SK-N-SH (cell line): ENCODE measurements around the gene FLT1. TPM values are rescaled to one million over a fixed set of nuclear protein-coding genes. Genes with fewer than 3 reads are reported as not detected.

ENCODE experiments used
- CTCF ChIA-PET: fragments of 300-600, 350-600 bp; formaldehyde crosslinking; extraction: SDS; loops from one replicate; lab custom pipeline; 2021; lab: Yijun Ruan, JAX
- POLR2A ChIA-PET: fragments of 350-600 bp; sonication (Branson Sonifier 250); formaldehyde crosslinking; extraction: SDS; loops from one replicate; lab custom pipeline; 2020; ENCODE audit warnings: antibody characterized with exemption, inconsistent platforms; lab: Yijun Ruan, JAX
- DNase-seq: peaks from one replicate; pipeline ENCODE4 v3.0.0; 2012
- H2AFZ ChIP-seq: fragments of 200-600 bp; sonication (generic); 2 replicates; pipeline ENCODE4 v1.8.1; 2016; ENCODE audit warnings: antibody characterized with exemption, mild to moderate bottlenecking, low read depth
- H3F3A ChIP-seq: fragments of 200-600 bp; sonication (generic); replicated peaks from 2 replicates; pipeline ENCODE3; 2016; ENCODE audit warnings: antibody characterized with exemption, mild to moderate bottlenecking; ENCODE audit not compliant: insufficient read depth
- H3K27ac ChIP-seq, 2 experiments: fragments of 200-500 bp in 1 of 2; fragments of 200-600 bp in 1 of 2; sonication (Bioruptor generic) in 1 of 2; sonication (generic), shearing (Covaris generic) in 1 of 2; 2 replicates each; pipeline versions ENCODE4 v1.5.1 to v1.6.1; 2014 to 2016; ENCODE audit warnings: low read depth in 2 of 2, inconsistent platforms in 1 of 2, low read length in 1 of 2, mild to moderate bottlenecking in 1 of 2, mixed read lengths in 1 of 2
- H3K27me3 ChIP-seq: fragments of 200-600 bp; sonication (generic), shearing (Covaris generic); 2 replicates; pipeline ENCODE4 v1.6.1; 2016; ENCODE audit warnings: mixed run types; ENCODE audit not compliant: insufficient read depth
- H3K36me3 ChIP-seq, 2 experiments: fragments of 200-500 bp in 1 of 2; fragments of 200-600 bp in 1 of 2; sonication (Bioruptor generic) in 1 of 2; sonication (generic) in 1 of 2; replicated peaks in 1 of 2; 2 replicates each; pipeline versions ENCODE3 to v1.5.1; 2014 to 2016; ENCODE audit warnings: low read length in 1 of 2, mild to moderate bottlenecking in 1 of 2; ENCODE audit not compliant: insufficient read depth in 2 of 2, control insufficient read depth in 1 of 2
- H3K4me1 ChIP-seq, 2 experiments: fragments of 200-500 bp in 1 of 2; fragments of 200-600 bp in 1 of 2; sonication (Bioruptor generic) in 1 of 2; sonication (generic), shearing (Covaris generic) in 1 of 2; 2 replicates each; pipeline versions ENCODE4 v1.5.1 to v1.6.1; 2014 to 2016; ENCODE audit warnings: low read depth in 1 of 2, low read length in 1 of 2, mixed run types in 1 of 2; ENCODE audit not compliant: insufficient read depth in 2 of 2, control insufficient read depth in 1 of 2
- H3K4me2 ChIP-seq: fragments of 200-600 bp; sonication (generic), shearing (Covaris generic); 2 replicates; pipeline ENCODE4 v1.6.1; 2017; ENCODE audit warnings: mixed run types
- H3K4me3 ChIP-seq, 2 experiments: fragments of 200-500 bp in 1 of 2; fragments of 200-600 bp in 1 of 2; sonication (Bioruptor generic) in 1 of 2; sonication (generic), shearing (Covaris generic) in 1 of 2; 2 replicates each; pipeline versions ENCODE4 v1.5.1 to v1.8.1; 2014 to 2016; ENCODE audit warnings: low read depth in 2 of 2, inconsistent platforms in 1 of 2, low read length in 1 of 2, mild to moderate bottlenecking in 1 of 2, mixed read lengths in 1 of 2, moderate library complexity in 1 of 2
- H3K79me2 ChIP-seq: fragments of 200-600 bp; sonication (generic); 2 replicates; pipeline ENCODE4 v1.8.1; 2017; ENCODE audit warnings: mild to moderate bottlenecking; ENCODE audit not compliant: insufficient read depth
- H3K9ac ChIP-seq: fragments of 200-600 bp; sonication (generic); 2 replicates; pipeline ENCODE4 v1.6.1; 2017; ENCODE audit warnings: mixed run types
- H3K9me2 ChIP-seq: fragments of 200-600 bp; sonication (generic); 2 replicates; pipeline ENCODE4 v1.6.1; 2017; ENCODE audit warnings: mixed run types
- H3K9me3 ChIP-seq: fragments of 200-600 bp; sonication (generic); 2 replicates; pipeline ENCODE4 v1.6.1; 2017; ENCODE audit warnings: mixed run types, mild to moderate bottlenecking, moderate library complexity
- H4K20me1 ChIP-seq: fragments of 200-600 bp; sonication (generic); 2 replicates; pipeline ENCODE4 v1.6.1; 2017; ENCODE audit warnings: mild to moderate bottlenecking, mixed run types; ENCODE audit not compliant: insufficient read depth
- CHD2 ChIP-seq: fragments of 150-350 bp; IDR thresholded peaks from 2 replicates; pipeline ENCODE4 v1.6.1; 2018; ENCODE audit warnings: low read length; ENCODE audit not compliant: partially characterized antibody
- ELF1 ChIP-seq: IDR thresholded peaks from 2 replicates; pipeline ENCODE4 v1.4.0; 2012
- EZH2phosphoT487 ChIP-seq: fragments of 200-600 bp; sonication (generic); IDR thresholded peaks from 2 replicates; pipeline ENCODE4 v1.6.1; 2017; ENCODE audit warnings: low read depth, mixed run types, mild to moderate bottlenecking, antibody characterized with exemption, moderate library complexity, borderline replicate concordance
- FOSL2 ChIP-seq: IDR thresholded peaks from 2 replicates; pipeline ENCODE4 v1.4.0; 2012; ENCODE audit warnings: low read depth, mild to moderate bottlenecking, moderate library complexity, borderline replicate concordance
- FOXM1 ChIP-seq: IDR thresholded peaks from 2 replicates; pipeline ENCODE4 v1.4.0; 2012; ENCODE audit warnings: low read depth, mild to moderate bottlenecking
- MXI1 ChIP-seq: IDR thresholded peaks from 2 replicates; pipeline ENCODE4 v1.6.1; 2012; ENCODE audit warnings: mild to moderate bottlenecking, low read depth, low read length, improper control_type of control experiment
- NFIC ChIP-seq: IDR thresholded peaks from 2 replicates; pipeline ENCODE4 v1.4.0; 2012; ENCODE audit warnings: borderline replicate concordance
- NRF1 ChIP-seq: IDR thresholded peaks from 2 replicates; pipeline ENCODE4 v1.6.1; 2012; ENCODE audit warnings: low read depth, mild to moderate bottlenecking, low read length
- RAD21 ChIP-seq: IDR thresholded peaks from 2 replicates; pipeline ENCODE4 v1.6.1; 2012; ENCODE audit warnings: mild to moderate bottlenecking, low read length
- RXRA ChIP-seq: IDR thresholded peaks from 2 replicates; pipeline ENCODE4 v1.4.0; 2012; ENCODE audit warnings: low read depth, mild to moderate bottlenecking, borderline replicate concordance
- TCF12 ChIP-seq: IDR thresholded peaks from 2 replicates; pipeline ENCODE4 v1.4.0; 2012
- YY1 ChIP-seq: IDR thresholded peaks from 2 replicates; pipeline ENCODE4 v1.4.0; 2012; ENCODE audit warnings: low read depth, mild to moderate bottlenecking
- ZBTB33 ChIP-seq: IDR thresholded peaks from 2 replicates; pipeline ENCODE4 v1.4.0; 2012; ENCODE audit warnings: low read depth, borderline replicate concordance
- whole genome bisulfite sequencing: methylation state at CpG from one replicate; pipeline ENCODE4 v1.1.6; 2017; ENCODE audit warnings: low lambda C conversion rate; 5-methylcytosine and 5-hydroxymethylcytosine counted together
- polyA plus RNA-seq, 3 experiments: library from polyadenylated mRNA; depleted of rRNA; stranded (reverse); fragments of >200 nt; gene quantifications; 2 replicates each; pipeline ENCODE4 v1.2.3, GENCODE V29; 2012
- TF ChIP-seq, protein P1 (sequence below): fragments of 200-600 bp; sonication (generic); IDR thresholded peaks from 2 replicates; pipeline ENCODE4 v1.6.1; 2017; ENCODE audit warnings: antibody characterized with exemption, mild to moderate bottlenecking, moderate library complexity
- TF ChIP-seq, protein P2 (sequence below): fragments of 150-350 bp; IDR thresholded peaks from 2 replicates; pipeline ENCODE4 v1.6.1; 2016; ENCODE audit warnings: mild to moderate bottlenecking, low read depth, low read length
- TF ChIP-seq, protein P3 (sequence below): fragments of 150-350 bp; IDR thresholded peaks from 2 replicates; pipeline ENCODE4 v1.6.1; 2017; ENCODE audit warnings: antibody characterized with exemption, low read length, low read depth, borderline replicate concordance
- TF ChIP-seq, protein P4 (sequence below): IDR thresholded peaks from 2 replicates; pipeline ENCODE4 v1.4.0; 2012; ENCODE audit warnings: low read depth

The FLT1 gene
- polyA plus RNA-seq, 1 of the 3 experiments (the other 2 are of a cell fraction): 0.20 TPM

DNA sequence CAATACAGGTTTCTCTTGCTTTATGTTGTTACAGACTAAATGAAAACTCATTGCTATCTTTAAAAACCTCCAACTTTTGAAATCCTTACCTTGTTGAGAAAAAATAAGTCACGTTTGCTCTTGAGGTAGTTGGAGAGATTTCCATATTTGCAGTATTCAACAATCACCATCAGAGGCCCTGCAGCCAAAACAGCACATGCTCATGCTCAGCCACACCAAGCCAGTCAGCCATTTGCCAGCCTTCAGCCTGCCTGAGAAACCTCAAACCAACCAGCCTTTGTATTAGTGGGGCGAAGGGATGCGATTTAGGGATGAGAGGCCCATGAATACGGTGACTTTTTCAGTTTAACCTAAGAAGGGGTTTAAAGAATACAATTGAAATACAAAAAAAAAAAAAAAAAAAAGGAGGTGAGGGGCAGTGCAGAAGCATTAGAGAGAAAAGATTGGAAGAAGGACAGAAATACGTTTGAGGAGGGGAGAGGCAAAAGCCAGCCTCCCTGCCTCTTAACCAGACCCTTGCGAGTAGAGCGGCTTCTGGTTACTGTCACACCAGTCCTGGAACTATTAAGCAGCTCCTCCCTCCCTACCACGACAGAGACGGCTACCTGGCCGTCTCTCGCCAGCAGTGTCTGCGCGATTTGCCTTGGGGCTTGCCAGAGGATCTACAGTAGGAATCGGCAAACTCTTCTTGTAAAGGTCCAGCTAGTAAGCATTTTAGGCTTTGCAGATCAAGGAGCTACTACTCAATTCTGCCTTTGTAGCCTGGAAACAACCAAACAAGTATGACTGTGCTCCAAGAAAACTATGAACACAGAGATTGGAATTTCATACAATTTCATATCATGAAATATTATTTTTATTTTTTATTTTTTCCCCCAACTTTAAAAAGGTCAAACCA lies 167.3 kb downstream of the FLT1 start:
- Histone ChIP-seq H3K4me3 (no peak overlapping the region), H3K4me2 (no peak overlapping the region), H3K27me3 (no peaks in the 10 kb centered on the region), H3K36me3 (no peaks in the 10 kb centered on the region), H3K4me1 (peaks cover 2 to 3% of the 10 kb centered on the region in 2 experiments; a peak in 2 of 4 replicates), H3K9ac (no peak overlapping the region), H2AFZ (no peak overlapping the region), H3F3A (no peaks in the 10 kb centered on the region), H3K9me2 (no peaks in the 10 kb centered on the region), H3K9me3 (no peaks in the 10 kb centered on the region), H3K79me2 (no peaks in the 10 kb centered on the region), H3K27ac (no peak overlapping the region), H4K20me1 (no peaks in the 10 kb centered on the region)
- no peak for DNase-seq
- ChIA-PET CTCF (interaction anchor here (1.2 kb wide), 1 partner anchor 81 kb away, joined by 3 read pairs; no protein-coding TSS in a partner anchor), POLR2A (no interaction called here)
- WGBS: 88% methylated on average over 14 of the region's 14 CpGs
- no peak for TF ChIP-seq NRF1
- no peak for TF ChIP-seq ELF1
- no peak for TF ChIP-seq YY1
- no peak for TF ChIP-seq NFIC
- no peak for TF ChIP-seq FOXM1
- no peak for TF ChIP-seq ZBTB33
- no peak for TF ChIP-seq RXRA
- TF ChIP-seq TCF12: no peak
- TF ChIP-seq, protein P1, sequence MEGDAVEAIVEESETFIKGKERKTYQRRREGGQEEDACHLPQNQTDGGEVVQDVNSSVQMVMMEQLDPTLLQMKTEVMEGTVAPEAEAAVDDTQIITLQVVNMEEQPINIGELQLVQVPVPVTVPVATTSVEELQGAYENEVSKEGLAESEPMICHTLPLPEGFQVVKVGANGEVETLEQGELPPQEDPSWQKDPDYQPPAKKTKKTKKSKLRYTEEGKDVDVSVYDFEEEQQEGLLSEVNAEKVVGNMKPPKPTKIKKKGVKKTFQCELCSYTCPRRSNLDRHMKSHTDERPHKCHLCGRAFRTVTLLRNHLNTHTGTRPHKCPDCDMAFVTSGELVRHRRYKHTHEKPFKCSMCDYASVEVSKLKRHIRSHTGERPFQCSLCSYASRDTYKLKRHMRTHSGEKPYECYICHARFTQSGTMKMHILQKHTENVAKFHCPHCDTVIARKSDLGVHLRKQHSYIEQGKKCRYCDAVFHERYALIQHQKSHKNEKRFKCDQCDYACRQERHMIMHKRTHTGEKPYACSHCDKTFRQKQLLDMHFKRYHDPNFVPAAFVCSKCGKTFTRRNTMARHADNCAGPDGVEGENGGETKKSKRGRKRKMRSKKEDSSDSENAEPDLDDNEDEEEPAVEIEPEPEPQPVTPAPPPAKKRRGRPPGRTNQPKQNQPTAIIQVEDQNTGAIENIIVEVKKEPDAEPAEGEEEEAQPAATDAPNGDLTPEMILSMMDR: no peak
- TF ChIP-seq, protein P2, sequence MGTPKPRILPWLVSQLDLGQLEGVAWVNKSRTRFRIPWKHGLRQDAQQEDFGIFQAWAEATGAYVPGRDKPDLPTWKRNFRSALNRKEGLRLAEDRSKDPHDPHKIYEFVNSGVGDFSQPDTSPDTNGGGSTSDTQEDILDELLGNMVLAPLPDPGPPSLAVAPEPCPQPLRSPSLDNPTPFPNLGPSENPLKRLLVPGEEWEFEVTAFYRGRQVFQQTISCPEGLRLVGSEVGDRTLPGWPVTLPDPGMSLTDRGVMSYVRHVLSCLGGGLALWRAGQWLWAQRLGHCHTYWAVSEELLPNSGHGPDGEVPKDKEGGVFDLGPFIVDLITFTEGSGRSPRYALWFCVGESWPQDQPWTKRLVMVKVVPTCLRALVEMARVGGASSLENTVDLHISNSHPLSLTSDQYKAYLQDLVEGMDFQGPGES: no peak
- no peak for TF ChIP-seq CHD2
- TF ChIP-seq, protein P3, sequence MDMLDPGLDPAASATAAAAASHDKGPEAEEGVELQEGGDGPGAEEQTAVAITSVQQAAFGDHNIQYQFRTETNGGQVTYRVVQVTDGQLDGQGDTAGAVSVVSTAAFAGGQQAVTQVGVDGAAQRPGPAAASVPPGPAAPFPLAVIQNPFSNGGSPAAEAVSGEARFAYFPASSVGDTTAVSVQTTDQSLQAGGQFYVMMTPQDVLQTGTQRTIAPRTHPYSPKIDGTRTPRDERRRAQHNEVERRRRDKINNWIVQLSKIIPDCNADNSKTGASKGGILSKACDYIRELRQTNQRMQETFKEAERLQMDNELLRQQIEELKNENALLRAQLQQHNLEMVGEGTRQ: no peak
- no peak for TF ChIP-seq MXI1
- TF ChIP-seq FOSL2: no peak
- TF ChIP-seq EZH2phosphoT487: no peak
- TF ChIP-seq RAD21: no peak
- TF ChIP-seq, protein P4, sequence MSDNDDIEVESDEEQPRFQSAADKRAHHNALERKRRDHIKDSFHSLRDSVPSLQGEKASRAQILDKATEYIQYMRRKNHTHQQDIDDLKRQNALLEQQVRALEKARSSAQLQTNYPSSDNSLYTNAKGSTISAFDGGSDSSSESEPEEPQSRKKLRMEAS: no peak
